Fibroblast of peridontal ligament (primary cell): ENCODE data around the gene CCNF.
A peak's percentile ranks its signal among the peaks of the same experiment; 100 is the strongest.
"Not testable (repeated sequence)": the region's sequence is repeated elsewhere in the genome, so short reads cannot be mapped to it uniquely, and the experiment has no call there.

Source experiments
- DNase-seq: peaks from one replicate; pipeline ENCODE4 v3.0.0-alpha.2; 2010; ENCODE audit errors: extremely low read depth

Gene CCNF

DNA sequence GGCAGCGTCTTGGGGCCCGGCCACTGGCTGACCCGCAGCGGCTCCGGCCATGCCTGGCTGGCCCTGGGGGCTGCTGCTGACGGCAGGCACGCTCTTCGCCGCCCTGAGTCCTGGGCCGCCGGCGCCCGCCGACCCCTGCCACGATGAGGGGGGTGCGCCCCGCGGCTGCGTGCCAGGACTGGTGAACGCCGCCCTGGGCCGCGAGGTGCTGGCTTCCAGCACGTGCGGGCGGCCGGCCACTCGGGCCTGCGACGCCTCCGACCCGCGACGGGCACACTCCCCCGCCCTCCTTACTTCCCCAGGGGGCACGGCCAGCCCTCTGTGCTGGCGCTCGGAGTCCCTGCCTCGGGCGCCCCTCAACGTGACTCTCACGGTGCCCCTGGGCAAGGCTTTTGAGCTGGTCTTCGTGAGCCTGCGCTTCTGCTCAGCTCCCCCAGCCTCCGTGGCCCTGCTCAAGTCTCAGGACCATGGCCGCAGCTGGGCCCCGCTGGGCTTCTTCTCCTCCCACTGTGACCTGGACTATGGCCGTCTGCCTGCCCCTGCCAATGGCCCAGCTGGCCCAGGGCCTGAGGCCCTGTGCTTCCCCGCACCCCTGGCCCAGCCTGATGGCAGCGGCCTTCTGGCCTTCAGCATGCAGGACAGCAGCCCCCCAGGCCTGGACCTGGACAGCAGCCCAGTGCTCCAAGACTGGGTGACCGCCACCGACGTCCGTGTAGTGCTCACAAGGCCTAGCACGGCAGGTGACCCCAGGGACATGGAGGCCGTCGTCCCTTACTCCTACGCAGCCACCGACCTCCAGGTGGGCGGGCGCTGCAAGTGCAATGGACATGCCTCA, 42.6 kb downstream of the CCNF start:
- DNase-seq: no peak

DNA sequence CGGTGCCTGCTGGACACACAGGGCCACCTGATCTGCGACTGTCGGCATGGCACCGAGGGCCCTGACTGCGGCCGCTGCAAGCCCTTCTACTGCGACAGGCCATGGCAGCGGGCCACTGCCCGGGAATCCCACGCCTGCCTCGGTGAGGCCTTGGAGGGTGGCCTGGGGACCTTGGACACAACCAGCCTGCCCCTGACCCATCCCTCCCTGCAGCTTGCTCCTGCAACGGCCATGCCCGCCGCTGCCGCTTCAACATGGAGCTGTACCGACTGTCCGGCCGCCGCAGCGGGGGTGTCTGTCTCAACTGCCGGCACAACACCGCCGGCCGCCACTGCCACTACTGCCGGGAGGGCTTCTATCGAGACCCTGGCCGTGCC, 43.2 kb downstream of the CCNF start:
- DNase-seq: no peak

DNA sequence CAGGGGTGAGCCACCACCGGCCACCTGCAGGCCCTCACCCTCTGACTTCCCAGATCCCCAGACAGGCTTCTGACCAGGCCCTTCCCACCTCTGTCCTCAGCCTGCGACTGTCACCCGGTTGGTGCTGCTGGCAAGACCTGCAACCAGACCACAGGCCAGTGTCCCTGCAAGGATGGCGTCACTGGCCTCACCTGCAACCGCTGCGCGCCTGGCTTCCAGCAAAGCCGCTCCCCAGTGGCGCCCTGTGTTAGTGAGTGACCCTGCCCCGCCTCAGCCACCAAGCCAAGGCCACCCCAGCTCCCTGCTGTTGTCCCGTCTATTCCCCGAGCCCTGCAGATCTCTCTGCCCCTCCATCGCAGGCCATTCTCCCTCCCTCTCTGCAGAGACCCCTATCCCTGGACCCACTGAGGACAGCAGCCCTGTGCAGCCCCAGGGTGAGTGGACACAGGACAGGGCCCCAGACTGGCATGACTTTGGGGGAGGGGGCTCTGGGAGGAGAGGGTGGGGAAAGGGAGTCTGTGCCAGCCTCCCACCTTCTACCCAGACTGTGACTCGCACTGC, 43.7 kb downstream of the CCNF start:
- DNase-seq: no peak

DNA sequence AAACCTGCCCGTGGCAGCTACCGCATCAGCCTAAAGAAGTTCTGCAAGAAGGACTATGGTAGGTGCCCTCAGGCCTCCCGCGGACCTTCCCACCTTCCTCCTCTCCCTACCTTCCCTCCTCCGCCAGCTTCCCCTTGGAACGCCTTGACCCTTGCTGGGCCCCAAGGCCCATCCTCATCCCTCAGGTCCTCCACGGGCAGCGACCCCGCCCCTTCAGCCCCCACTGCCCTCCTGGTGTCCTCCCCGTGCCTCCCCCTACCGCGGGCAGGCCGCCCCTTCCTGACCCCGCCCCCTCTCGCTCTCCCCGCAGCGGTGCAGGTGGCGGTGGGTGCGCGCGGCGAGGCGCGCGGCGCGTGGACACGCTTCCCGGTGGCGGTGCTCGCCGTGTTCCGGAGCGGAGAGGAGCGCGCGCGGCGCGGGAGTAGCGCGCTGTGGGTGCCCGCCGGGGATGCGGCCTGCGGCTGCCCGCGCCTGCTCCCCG, 44.2 kb downstream of the CCNF start:
- no peak for DNase-seq

DNA sequence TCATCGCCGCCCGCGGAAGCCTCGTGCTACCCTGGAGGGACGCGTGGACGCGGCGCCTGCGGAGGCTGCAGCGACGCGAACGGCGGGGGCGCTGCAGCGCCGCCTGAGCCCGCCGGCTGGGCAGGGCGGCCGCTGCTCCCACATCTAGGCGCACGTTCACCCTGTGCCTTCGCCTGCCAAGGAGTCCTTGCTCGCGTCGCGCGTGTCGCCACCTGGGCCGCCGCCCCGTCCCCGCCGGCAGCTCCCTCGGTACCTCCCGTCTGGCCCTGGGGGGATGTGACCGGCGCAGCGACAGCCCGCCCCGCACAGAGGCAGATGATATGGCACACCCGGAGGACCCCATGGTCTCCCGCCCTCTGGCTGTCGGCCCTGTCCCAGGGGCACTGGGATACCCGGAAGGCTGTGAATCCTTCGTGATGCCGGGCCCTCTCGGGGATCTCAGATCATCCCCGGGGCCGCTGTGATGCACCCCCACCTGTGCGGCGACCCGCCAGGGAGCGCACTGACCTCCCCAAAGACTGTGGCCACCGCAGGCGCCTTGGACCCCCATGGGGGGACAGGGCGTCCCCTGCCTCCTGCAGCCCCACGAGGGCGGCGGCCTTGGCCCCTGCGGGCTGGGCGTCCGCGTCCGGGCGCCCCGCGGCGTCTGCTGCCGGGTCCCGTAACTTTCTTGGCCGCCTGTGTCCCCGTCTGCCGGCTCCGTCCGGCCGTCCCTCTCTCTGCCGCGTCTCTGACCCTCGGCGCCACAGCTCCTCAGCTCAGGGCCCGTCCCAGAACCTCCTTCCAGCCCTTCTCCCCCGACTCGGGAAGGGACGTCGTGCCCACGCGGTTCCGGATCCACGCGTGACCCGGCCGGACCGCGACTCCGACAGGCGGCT, 45.0 kb downstream of the CCNF start:
- DNase-seq: no peak

DNA sequence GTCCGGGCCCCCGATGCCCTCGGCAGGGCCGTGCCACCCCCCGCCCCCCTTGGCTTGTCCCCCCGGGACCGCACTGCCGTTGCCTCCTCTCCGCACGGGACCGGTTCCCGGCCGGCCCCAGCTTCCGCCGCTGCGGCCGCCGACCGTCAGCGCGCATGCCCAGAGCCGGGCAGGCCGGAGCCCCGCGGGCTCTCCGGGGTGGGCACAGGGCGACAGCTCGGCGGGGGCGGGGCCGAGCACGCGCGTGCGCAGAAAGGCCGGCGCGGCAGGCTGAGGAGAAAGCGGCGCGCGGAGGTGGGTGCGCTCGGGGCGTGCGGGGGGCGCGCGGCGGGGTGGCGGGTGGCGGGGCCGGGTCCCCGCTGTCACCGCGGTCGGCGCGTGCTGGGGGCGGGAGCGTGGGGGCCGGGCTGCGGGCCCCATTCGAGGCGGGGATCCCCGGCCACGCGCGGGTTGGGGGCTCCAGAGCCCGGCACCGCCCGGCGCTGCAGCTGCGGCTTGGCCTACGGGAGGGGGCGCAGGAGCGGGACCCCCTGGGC, 45.7 kb downstream of the CCNF start, which contains the start of gene TBC1D24:
TBC1D24 (plus strand) TSS at position 251 of the 536 bp plus-strand sequence. CDS start 21,022 bp downstream, outside the sequence.
- peak; percentile 68 for DNase-seq

DNA sequence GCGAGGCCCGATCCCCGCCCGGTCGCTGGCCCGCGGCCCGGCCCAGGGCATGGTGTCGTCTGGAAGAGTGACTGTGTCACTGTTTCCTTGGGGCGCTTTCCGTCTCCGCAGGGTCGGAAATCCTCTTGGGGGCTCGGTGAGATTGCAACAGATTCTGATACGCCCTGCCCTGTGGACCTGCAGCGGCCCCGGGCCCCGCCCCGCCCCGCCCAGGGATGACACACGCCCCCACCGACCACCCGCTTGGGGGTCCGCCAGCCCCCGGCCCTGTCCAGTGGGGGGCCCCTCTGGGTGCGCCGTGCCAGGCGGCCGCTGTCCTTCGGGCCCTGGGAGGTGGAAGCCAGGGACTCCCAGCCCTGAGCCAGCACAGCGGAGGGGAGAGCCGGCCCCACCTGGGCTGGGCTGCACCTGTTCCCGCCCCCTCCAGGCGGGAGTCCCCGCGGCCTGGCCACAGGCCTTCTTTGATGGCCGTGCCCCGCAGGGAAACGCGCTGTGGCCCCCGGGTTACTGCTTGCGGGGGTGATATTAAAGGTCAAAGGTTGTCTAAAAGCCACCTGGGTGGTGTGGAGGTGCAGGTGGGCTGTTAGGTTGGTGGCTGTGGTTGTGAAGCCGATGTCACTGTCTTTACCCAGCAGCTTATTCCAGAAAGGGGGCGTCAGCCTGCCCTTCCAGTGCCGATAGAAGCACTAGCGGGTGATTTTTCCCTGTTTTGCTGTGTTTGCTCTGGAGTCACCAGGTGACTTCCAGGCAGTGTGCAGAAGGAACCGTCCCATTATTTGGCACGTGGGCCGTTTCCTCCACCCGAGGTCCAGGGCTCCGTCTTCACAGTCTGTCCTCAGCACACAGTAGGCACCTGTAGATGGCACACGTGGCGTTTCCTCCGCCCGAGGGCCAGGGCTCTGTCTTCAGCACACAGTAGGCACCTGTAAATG, 46.4 kb downstream of the CCNF start:
- DNase-seq: no peak

DNA sequence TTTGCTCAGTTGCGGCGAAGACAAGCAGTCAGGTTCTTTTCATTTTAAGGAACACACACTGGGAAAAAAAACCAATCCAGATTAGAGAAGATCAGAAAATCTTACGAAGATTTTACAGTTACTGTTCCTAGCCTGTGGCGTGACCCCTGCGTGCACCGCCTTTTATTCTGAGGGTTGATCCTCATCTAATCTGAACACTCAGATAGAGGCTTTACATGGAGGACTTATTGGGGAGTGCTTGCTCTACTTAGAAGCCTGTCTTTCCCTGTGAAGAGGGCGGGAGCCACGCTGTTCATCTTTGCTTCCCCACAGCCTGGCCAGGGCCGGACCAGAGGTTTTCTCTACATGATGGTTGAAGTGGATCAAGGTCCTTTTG, 47.1 kb downstream of the CCNF start:
- no peak for DNase-seq

DNA sequence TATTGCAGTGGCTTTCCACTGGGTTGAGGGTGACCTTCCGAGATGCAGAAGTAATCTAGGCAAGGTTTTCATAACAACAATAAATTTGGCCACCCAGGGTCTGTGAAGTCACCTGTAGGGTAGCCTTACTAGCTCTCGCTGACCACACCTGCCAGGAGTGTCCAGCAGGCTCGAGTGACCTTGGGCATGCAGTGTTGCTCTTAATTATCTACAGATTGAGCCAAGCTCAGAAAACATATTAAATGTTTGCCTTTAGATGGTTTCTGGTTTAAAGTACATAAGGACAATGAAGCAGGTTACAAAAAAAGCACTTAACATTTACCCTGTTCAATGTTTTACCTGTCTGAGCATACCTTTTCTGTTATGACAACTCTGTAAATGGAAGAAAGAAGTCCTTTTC, 47.5 kb downstream of the CCNF start:
- DNase-seq: no peak

DNA sequence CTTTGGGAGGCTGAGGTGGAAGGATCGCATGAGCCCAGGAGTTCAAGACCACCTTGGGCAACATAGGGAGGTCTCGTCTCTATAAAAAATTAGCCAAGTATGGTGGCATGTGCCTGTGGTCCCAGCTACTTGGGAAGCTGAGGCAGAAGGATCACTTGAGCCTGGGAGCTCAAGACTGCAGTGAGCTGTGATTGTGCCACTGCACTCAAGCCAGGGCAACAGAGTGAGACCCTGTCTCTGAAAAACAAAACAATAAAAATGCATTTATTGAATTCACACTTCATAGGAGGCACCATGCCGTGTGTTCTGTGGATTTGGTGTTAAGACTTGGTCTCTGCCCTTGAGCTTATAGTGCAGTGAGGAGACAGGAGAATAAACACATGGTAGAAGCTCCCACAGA, 48.1 kb downstream of the CCNF start:
- DNase-seq: no peak

DNA sequence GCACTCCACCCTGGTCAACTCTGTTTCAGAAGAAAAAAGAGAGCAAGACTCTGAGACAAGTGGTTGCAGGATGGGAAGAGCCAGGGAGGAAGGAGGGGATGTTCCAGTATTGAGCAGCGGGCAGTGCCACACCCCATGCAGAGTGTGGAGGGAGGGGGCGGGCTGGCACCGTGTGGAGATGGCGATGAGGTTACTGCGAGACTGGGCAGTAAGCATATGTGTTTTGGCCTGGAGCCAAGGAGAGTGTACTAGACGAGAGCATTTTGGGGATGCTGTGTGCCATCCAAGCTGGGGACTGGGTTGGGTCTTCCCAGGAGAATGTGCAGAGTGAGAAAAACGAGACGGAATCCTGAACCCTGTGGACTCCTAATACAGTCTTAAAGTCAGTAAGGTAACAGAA, 49.0 kb downstream of the CCNF start:
- DNase-seq: no peak

DNA sequence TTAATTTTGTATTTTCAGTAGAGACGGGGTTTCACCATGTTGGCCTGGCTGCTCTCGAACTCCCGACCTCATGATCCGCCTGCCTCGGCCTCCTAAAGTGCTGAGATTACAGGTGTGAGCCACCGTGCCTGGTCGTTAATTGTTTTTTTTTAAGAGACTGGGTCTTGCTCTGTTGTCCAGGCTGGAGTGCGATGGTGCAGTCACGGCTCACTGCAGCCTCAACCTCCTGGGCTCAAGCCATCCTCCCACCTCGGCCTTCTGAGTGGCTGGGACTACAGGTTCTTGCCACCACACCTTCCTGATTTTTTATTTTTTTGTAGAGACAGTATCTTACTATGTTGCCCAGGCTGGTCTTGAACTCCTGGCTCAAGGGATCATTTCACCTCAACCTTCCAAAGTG, 50.7 kb downstream of the CCNF start:
- DNase-seq: not testable (repeated sequence)

DNA sequence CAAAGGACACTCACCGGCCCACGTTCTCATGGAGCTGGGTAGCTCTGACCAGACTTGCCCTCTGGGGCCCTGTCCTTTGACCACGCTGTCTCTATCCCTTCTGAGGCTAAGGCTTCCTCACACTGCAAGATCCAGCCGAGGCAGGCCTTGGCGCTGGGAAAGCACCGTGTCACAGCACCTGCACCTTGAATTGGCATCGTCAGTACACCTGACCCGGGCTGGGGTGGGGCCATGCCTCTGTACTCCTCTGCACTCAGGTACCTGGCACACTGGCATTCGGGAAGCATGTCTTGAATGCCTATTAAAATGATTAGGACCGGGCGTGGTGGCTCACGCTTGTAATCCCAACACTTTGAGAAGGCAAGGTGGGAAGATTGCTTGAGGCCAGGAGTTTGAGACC, 51.7 kb downstream of the CCNF start:
- DNase-seq: no peak

DNA sequence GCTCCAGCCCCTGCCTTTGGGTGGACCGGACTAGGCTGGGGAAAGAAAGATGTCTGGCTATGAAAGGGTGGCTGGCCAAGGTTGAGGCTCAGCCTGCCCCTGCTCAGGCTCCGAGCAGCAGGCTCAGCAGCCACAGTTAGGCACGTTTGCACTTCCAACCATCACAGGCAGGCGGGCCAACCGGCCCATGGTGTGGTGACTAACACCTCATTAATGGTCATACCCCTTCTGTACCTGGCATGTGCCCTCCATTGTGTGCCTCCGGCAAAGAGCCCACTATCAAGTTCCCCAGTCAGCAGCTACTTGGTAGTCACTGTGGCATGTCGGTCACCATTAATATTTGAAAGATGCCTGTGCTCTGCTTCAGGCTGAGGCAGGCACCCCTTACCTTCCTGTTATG, 52.4 kb downstream of the CCNF start:
- no peak for DNase-seq

DNA sequence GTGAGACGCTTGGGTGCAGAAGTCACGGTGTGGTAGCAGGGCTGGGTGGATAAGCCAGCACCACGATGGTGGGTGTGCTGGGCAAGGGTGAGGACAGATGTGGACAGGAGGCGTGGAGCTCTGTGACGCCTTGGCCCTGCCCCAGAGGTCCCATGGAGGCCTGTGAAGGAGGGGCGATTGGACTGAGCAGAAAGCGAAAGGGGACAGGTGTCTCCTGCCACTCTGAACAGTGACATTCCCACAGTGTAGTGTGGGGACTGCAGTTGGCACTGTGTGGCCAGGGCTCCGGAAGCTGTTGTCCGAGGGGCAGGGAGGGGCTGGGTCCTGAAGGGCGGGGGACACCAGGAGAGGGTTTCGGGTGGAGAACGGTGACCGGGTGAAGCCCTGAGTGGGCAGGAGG, 53.0 kb downstream of the CCNF start:
- DNase-seq: no peak

DNA sequence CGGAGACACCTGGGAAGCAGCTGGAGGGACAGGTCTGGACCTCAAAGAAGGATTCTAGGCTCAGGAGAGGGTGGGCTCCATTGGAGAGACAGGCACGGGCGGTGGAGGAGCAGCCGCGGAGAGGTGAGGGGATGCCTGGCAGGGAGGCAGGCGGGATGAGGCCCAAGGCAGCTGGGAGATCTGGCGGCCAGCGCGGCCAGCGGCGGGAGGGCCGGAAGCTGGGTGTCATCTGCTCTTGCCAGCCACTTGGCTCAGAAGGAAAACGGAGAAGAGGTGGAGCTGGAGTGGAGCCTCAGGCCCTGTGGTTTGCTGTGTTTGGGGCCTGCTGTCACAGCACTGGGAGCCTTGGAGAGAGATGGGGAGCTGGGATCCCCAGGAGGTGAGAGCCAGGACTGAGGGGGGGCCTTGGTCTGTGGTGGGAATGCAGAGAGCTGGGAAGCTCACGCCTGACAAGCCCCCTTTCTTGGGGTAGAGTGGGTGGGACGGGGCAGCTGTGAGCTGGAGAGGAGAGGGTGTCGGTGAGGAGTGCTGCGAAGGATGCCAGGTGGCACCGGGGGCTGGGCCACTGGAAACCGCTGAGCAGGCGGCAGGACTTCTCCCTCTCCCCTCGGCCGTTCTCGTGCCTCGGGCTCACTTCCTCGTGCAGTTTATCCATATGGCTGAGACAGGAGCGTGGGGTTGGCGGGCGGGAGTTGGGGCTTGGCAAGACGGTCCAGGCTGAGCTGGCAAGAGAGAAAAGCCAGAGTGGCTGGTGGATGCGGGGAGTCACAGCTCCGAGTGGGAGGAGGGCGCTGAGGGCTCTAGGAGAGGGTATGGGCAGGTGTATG, 53.7 kb downstream of the CCNF start:
- DNase-seq: peak; percentile 69

DNA sequence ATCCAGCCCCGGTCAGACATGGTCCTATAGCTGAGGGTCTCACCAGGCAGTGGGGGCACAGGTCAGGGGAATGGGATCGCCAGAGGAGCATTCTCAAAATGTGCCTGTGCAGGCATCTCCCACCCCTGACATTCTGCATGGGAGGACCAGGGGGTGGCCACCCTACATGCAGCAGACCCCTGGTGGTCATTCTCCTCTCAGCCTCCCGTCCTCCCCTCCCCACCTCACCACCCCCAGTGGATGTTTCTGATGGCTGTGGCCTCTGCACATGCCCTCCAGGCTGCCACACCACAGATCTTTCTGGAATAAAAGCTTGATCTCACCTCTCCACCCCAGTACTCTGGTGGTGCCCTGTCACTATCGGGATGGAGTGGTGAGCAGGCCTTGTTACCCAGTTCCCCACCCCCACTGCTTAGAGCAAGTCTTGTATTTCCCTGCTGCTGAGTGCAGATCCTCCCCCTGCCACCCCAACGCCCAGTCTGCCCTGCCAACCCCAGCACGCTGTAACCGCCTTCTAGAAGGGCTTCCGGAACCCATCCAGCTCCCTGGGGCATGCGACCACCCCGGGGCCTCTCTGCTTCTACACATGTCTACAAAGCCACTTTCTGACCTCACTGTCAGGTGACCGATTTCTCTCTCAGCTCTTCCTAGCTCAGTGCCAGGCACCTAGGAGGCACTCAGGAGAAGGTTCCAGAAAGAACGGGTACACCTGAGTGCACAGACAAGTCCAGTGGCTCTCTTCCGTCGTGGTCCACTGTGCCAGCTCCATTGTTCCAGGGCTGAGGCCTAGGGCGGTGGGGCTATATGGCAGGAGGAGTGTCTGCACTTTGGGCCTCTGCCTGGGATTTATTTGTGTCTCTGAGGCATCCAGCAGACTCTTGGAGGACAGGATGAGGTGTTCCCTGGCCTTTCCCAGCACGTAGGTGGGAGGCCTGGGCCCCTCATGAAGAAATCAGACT, 55.0 kb downstream of the CCNF start:
- no peak for DNase-seq

DNA sequence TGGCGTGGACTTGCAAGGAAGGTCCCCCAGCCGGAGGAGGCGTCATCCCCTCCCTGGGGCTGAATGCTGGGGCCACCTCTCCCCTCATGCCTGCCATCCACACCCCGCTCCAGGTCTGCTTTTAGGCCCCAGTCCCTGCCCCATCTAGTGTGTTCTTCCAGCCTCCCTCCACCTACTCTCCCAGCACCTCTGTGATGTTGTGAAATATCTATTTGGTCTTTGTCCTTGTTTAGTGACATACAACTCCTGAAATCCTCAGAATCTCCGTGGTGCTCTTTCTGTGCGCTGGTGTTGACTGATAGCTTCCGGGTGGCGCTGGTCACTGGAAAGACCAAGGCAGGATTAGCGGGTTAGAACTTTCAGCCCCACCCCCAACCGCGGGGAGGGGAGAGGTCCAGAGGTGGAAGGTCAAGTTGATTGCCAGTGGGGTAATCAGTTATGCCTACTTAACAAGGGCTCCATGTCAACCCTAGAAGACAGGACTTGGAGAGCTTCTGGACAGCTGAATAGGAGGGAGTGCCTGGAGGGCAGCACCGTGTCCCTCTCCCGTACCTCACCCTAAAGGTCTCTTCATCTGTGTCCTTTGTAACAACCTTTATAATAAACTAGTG, 55.8 kb downstream of the CCNF start:
- no peak for DNase-seq
